ENCODE measurements around the gene CPA2. TPM values are rescaled to one million over a fixed set of nuclear protein-coding genes. Genes with fewer than 3 reads are reported as not detected.

The CPA2 gene
- polyA plus RNA-seq, 2 of the 4 experiments (the other 2 are of a cell fraction): not detected

DNA sequence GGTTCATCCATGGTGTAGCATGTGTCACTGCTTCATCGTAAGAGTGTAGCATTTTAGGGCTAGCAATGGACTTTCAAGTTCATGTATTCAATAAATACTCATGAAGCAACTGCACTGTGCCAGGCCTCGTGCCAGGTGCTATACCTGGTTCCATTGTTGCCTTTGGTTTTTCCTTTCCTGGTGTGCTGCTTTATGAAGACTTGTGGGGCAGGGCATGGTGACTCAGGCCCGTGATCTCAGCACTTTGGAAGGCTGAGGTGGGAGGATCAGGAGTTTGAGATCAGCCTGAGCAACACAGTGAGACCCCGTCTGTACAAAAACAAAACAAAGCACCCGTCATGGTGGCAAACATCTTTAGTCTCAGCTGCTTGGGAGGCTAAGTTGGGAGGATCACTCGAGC, 24.1 kb downstream of the CPA2 start:
- POLR2A ChIA-PET: no interaction called here
- H3K4me2 ChIP-seq: peak overlapping the region; percentile 32; the same call in 1 of the 3 replicates
- no peak for FAIRE-seq
- H3K4me3 ChIP-seq: no peak overlapping the region
- TF ChIP-seq NR3C1 (IDR thresholded peaks at IDR 0.05) (no peak), FOSL2 (IDR thresholded peaks at IDR 0.05) (no peak), FOSL2 (CRISPR knock-in tag; IDR thresholded peaks at IDR 0.05) (no peak), CHD2 (IDR thresholded peaks at IDR 0.05; ENCODE audit: low read length, partially characterized antibody) (no peak), SREBF2 (IDR thresholded peaks at IDR 0.05) (no peak), RFX5 (IDR thresholded peaks at IDR 0.05) (no peak), REST (IDR thresholded peaks at IDR 0.05) (no peak), CHD4 (IDR thresholded peaks at IDR 0.05; ENCODE audit: borderline replicate concordance) (no peak), NPAS2 (CRISPR knock-in tag; IDR thresholded peaks at IDR 0.05; ENCODE audit: borderline replicate concordance) (no peak), MYC (IDR thresholded peaks at IDR 0.05; ENCODE audit: borderline replicate concordance, low read length) (no peak), HOXB13 (CRISPR knock-in tag; IDR thresholded peaks at IDR 0.05; ENCODE audit: low read depth) (no peak), ELK1 (IDR thresholded peaks at IDR 0.05; ENCODE audit: low read depth, low read length) (no peak), HEYL (CRISPR knock-in tag; IDR thresholded peaks at IDR 0.05) (no peak), ESRRA (IDR thresholded peaks at IDR 0.05; ENCODE audit: borderline replicate concordance, low read length) (no peak), CBX8 (IDR thresholded peaks at IDR 0.05) (no peak), SMC3 (IDR thresholded peaks at IDR 0.05) (no peak), RAD21 (conservative IDR thresholded peaks at IDR 0.05 in 1 of 2, IDR thresholded peaks at IDR 0.05 in 1 of 2) (no peak)
- TF ChIP-seq, protein P1, sequence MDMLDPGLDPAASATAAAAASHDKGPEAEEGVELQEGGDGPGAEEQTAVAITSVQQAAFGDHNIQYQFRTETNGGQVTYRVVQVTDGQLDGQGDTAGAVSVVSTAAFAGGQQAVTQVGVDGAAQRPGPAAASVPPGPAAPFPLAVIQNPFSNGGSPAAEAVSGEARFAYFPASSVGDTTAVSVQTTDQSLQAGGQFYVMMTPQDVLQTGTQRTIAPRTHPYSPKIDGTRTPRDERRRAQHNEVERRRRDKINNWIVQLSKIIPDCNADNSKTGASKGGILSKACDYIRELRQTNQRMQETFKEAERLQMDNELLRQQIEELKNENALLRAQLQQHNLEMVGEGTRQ (IDR thresholded peaks at IDR 0.05): no peak
- TF ChIP-seq, protein P2, sequence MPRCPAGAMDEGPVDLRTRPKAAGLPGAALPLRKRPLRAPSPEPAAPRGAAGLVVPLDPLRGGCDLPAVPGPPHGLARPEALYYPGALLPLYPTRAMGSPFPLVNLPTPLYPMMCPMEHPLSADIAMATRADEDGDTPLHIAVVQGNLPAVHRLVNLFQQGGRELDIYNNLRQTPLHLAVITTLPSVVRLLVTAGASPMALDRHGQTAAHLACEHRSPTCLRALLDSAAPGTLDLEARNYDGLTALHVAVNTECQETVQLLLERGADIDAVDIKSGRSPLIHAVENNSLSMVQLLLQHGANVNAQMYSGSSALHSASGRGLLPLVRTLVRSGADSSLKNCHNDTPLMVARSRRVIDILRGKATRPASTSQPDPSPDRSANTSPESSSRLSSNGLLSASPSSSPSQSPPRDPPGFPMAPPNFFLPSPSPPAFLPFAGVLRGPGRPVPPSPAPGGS (IDR thresholded peaks at IDR 0.05): no peak
- CTCF ChIA-PET: interaction anchor here (0.6 to 1.1 kb wide), 2 partner anchors 46 to 72 kb away, joined by 3 to 4 read pairs; no protein-coding TSS in a partner anchor
- peaks cover 38% of the 10 kb centered on the region for H3K4me1 ChIP-seq
- WGBS (ENCODE audit: missing lambda C conversion rate): 42% methylated on average over 6 of the region's 6 CpGs
- peak in 1 of 2 experiments; percentile 51 for DNase-seq (ENCODE audit: low read depth in 1 of 2, low spot score in 1 of 2)
- ATAC-seq: peak in 1 of 2 experiments; percentile 27; a peak in 1 of 6 replicates
- peak overlapping the region in 1 of 2 experiments; percentile 71; a peak in 2 of 6 replicates for H3K27ac ChIP-seq
- H3K9me3 ChIP-seq: peaks cover 14% of the 10 kb centered on the region

DNA sequence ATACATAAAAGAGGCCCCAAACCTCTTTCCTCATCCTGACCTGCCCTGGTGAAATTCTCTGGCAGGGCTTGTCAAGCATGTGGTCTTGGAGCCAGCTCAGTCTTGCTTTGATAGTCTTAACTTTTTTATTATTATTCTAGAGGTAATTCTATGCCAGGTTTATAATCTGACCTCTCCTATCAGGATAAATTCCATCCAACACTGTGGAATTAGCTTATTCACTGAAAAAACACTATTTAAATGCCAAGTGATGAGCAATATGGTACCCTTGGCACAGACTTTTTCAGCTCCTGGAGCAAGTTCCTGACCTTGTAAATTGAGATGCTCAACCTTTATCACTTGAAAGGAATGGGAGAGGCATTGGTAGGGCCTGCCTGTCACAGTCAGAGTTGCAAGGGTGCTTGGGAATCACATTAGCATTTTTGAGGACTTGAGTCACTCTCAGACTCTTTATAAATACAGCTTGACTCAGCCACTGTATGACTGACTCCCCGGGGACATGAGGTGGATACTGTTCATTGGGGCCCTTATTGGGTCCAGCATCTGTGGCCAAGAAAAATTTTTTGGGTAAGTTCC, 26.1 kb downstream of the CPA2 start, which contains the start of gene CPA4:
Gene CPA4 (plus strand): TSS at position 480 of the 576 bp plus-strand sequence. CDS start 20 bp downstream, at position 500.
- no peak within 1 kb of the TSS for H3K4me3 ChIP-seq
- ChIA-PET CTCF (interaction anchor here (0.6 to 1.4 kb wide), 5 partner anchors 9 to 89 kb away, joined by 3 to 4 read pairs (median 3); no protein-coding TSS in a partner anchor), POLR2A (no interaction called here)
- peaks cover 14% of the 10 kb centered on the region for H3K9me3 ChIP-seq
- peaks cover 38% of the 10 kb centered on the region for H3K4me1 ChIP-seq
- DNase-seq (ENCODE audit: low read depth in 1 of 2, low spot score in 1 of 2) (peak; percentile 58 to 84), ATAC-seq (peak; percentile 94 to 96), FAIRE-seq (no peak)
- 0% methylated on average over 1 of the region's 1 CpG for WGBS (ENCODE audit: missing lambda C conversion rate)
- H3K4me2 ChIP-seq: peak within 1 kb of the TSS; percentile 45; the same call in 2 of the 3 replicates
- H3K27ac ChIP-seq: peak within 1 kb of the TSS; percentile 53 to 79; a peak in 5 of 6 replicates
- TF ChIP-seq HOXB13 (CRISPR knock-in tag; IDR thresholded peaks at IDR 0.05; ENCODE audit: low read depth): no peak
- TF ChIP-seq, protein P3, sequence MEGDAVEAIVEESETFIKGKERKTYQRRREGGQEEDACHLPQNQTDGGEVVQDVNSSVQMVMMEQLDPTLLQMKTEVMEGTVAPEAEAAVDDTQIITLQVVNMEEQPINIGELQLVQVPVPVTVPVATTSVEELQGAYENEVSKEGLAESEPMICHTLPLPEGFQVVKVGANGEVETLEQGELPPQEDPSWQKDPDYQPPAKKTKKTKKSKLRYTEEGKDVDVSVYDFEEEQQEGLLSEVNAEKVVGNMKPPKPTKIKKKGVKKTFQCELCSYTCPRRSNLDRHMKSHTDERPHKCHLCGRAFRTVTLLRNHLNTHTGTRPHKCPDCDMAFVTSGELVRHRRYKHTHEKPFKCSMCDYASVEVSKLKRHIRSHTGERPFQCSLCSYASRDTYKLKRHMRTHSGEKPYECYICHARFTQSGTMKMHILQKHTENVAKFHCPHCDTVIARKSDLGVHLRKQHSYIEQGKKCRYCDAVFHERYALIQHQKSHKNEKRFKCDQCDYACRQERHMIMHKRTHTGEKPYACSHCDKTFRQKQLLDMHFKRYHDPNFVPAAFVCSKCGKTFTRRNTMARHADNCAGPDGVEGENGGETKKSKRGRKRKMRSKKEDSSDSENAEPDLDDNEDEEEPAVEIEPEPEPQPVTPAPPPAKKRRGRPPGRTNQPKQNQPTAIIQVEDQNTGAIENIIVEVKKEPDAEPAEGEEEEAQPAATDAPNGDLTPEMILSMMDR (IDR thresholded peaks at IDR 0.05): no peak
- TF ChIP-seq MAX (IDR thresholded peaks at IDR 0.05): peak; percentile 36; the same call in 1 of the 2 replicates
- peak; percentile 45; the same call in 1 of the 2 replicates for TF ChIP-seq ESRRA (IDR thresholded peaks at IDR 0.05; ENCODE audit: borderline replicate concordance, low read length)
- TF ChIP-seq EP300 (IDR thresholded peaks at IDR 0.05): peak in 1 of 2 experiments; percentile 62; a peak in 1 of 5 replicates
- peak; percentile 14 for TF ChIP-seq MAFK (IDR thresholded peaks at IDR 0.05; ENCODE audit: partially characterized antibody)
- TF ChIP-seq FOSL2 (IDR thresholded peaks at IDR 0.05): 0 out of 2 replicates have a peak, but pooled peaks have one; percentile 11
- peak; percentile 64 for TF ChIP-seq FOSL2 (CRISPR knock-in tag; IDR thresholded peaks at IDR 0.05)
- peak; percentile 87 for TF ChIP-seq JUNB (IDR thresholded peaks at IDR 0.05)
- peak in 1 of 2 experiments; percentile 62; a peak in 1 of 4 replicates for TF ChIP-seq CEBPB (IDR thresholded peaks at IDR 0.05)
- TF ChIP-seq SREBF2 (IDR thresholded peaks at IDR 0.05): no peak
- TF ChIP-seq GATA3 (IDR thresholded peaks at IDR 0.05; ENCODE audit: borderline replicate concordance): peak; percentile 80; the same call in 1 of the 2 replicates
- peak in 1 of 2 experiments; percentile 60; a peak in 1 of 5 replicates for TF ChIP-seq JUN (IDR thresholded peaks at IDR 0.05)

Data from A549 (cell line).